Stimulated activated CD4-positive, alpha-beta T cell treated with anti-CD3 and anti-CD28 coated beads, Interleukin-1b, Interleukin-23, amount 100 ng/mL, for 1 hour (primary cell): ENCODE measurements around the gene B4GALNT2.

Experiments
- DNase-seq, 2 donors: peaks; one replicate each; pipeline ENCODE4 v3.0.0-alpha.2; 2020; ENCODE audit warnings: low read depth in 2 of 2

Gene B4GALNT2

GRCh38 chr17:49210158-49211029, 77.8 kb downstream of the B4GALNT2 start, which contains the start of the genes ABI3 and GNGT2:
Gene ABI3 (plus strand): TSS chr17:49210707. CDS start chr17:49210725, 18 bp downstream.
Gene GNGT2 (minus strand): TSS chr17:49210574. CDS start chr17:49207422, 3,152 bp downstream.
- peak in 1 of 2 donors; percentile 37 for DNase-seq

- DNase-seq, result no peak
Observed at GRCh38 chr17:49213399-49213798, 80.8 kb downstream of the B4GALNT2 start.

- DNase-seq, result no peak
Observed at GRCh38 chr17:49213847-49214246, 81.3 kb downstream of the B4GALNT2 start.

GRCh38 chr17:49214676-49215360, 82.2 kb downstream of the B4GALNT2 start:
- DNase-seq, result no peak

- no peak for DNase-seq
Observed at GRCh38 chr17:49216482-49216881, 83.9 kb downstream of the B4GALNT2 start.

- no peak for DNase-seq
Observed at GRCh38 chr17:49216953-49217650, 84.5 kb downstream of the B4GALNT2 start.

GRCh38 chr17:49217651-49218413, 85.3 kb downstream of the B4GALNT2 start:
- peak in 1 of 2 donors; percentile 31 for DNase-seq

- no peak for DNase-seq
Observed at GRCh38 chr17:49218941-49219913, 86.7 kb downstream of the B4GALNT2 start.

- no peak for DNase-seq
Observed at GRCh38 chr17:49219987-49220386, 87.4 kb downstream of the B4GALNT2 start.

GRCh38 chr17:49223168-49223516, 90.6 kb downstream of the B4GALNT2 start:
- DNase-seq, result no peak

GRCh38 chr17:49223517-49224197, 91.1 kb downstream of the B4GALNT2 start:
- DNase-seq, result peak in 1 of 2 donors; percentile 68

GRCh38 chr17:49224198-49224996, 91.8 kb downstream of the B4GALNT2 start:
- no peak for DNase-seq

- no peak for DNase-seq
Observed at GRCh38 chr17:49224997-49225337, 92.4 kb downstream of the B4GALNT2 start.

- no peak for DNase-seq
Observed at GRCh38 chr17:49225554-49226236, 93.1 kb downstream of the B4GALNT2 start.
